DND-41 (cell line): Measurements from ENCODE around the gene COQ10A.

ENCODE experiments used
- EZH2 ChIP-seq: IDR thresholded peaks from 3 replicates; pipeline ENCODE4 v1.6.1; 2012; ENCODE audit warnings: borderline replicate concordance, low read depth, mild to moderate bottlenecking, moderate library complexity, low read length, inconsistent platforms; ENCODE audit not compliant: severe bottlenecking
- TF ChIP-seq, protein P1 (sequence below): IDR thresholded peaks from 2 replicates; pipeline ENCODE4 v1.5.1; 2012; ENCODE audit warnings: borderline replicate concordance, low read length, moderate library complexity, mild to moderate bottlenecking; ENCODE audit not compliant: poor library complexity, severe bottlenecking; ENCODE audit errors: extremely low read depth

DNA sequence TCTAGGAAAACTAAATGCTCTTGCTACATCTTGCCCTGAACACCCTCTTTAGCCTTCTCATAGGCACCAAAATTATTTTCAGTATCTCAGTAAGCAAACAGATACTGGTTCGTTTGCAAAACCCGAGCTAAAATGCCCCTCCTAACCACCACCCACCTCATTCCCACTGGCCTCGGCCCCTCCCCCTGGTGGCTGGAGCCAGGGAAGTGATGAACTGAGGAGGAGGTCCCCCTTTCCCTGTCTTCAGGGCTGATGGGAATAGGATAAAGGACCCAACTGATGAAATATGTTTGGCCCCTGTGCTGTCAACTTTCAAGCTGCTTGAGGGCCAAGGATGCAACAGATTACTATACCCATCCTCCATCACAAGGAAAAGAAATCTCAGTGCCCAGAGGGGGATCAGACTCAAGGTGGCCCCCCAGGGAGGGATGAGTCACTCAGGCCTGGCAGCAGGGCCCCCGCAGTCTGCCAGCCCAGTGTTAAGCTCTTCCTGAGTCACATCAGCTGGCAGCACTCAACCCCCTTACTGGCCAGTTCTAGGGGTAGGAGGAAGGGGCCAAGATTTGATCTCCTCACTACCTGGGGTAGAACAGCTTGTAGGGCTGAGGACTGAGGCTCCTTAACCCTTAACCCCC is 10.3 kb upstream of the COQ10A start:
- TF ChIP-seq, protein P1, sequence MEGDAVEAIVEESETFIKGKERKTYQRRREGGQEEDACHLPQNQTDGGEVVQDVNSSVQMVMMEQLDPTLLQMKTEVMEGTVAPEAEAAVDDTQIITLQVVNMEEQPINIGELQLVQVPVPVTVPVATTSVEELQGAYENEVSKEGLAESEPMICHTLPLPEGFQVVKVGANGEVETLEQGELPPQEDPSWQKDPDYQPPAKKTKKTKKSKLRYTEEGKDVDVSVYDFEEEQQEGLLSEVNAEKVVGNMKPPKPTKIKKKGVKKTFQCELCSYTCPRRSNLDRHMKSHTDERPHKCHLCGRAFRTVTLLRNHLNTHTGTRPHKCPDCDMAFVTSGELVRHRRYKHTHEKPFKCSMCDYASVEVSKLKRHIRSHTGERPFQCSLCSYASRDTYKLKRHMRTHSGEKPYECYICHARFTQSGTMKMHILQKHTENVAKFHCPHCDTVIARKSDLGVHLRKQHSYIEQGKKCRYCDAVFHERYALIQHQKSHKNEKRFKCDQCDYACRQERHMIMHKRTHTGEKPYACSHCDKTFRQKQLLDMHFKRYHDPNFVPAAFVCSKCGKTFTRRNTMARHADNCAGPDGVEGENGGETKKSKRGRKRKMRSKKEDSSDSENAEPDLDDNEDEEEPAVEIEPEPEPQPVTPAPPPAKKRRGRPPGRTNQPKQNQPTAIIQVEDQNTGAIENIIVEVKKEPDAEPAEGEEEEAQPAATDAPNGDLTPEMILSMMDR = no peak
- TF ChIP-seq EZH2 = no peak
